ENCODE data around the gene MLLT1.

MLLT1 gene

GRCh38 chr19:6229951-6230712, 49.6 kb downstream of the MLLT1 start:
- no peak for TF ChIP-seq FOXP2 (optimal IDR thresholded peaks at IDR 0.05; ENCODE audit: borderline replicate concordance, extremely low read depth, extremely low read length, insufficient read depth)
- no peak for TF ChIP-seq REST (IDR thresholded peaks at IDR 0.05; ENCODE audit: insufficient read depth in 1 of 2, low read depth in 2 of 2, low read length in 2 of 2)
- no peak for TF ChIP-seq TAF1 (IDR thresholded peaks at IDR 0.05; ENCODE audit: borderline replicate concordance, insufficient read depth, low read length)
- TF ChIP-seq SIN3A (IDR thresholded peaks at IDR 0.05; ENCODE audit: borderline replicate concordance, insufficient read depth, low read length), result no peak
- TF ChIP-seq POLR2AphosphoS5 (IDR thresholded peaks at IDR 0.05; ENCODE audit: low read depth, low read length), result no peak

- TF ChIP-seq FOXP2 (optimal IDR thresholded peaks at IDR 0.05; ENCODE audit: borderline replicate concordance, extremely low read depth, extremely low read length, insufficient read depth) (no peak), SIN3A (IDR thresholded peaks at IDR 0.05; ENCODE audit: borderline replicate concordance, insufficient read depth, low read length) (no peak), REST (IDR thresholded peaks at IDR 0.05; ENCODE audit: insufficient read depth in 1 of 2, low read depth in 2 of 2, low read length in 2 of 2) (no peak), POLR2AphosphoS5 (IDR thresholded peaks at IDR 0.05; ENCODE audit: low read depth, low read length) (no peak), TAF1 (IDR thresholded peaks at IDR 0.05; ENCODE audit: borderline replicate concordance, insufficient read depth, low read length) (no peak)
Measured at GRCh38 chr19:6229216-6229913, 50.4 kb downstream of the MLLT1 start.

- TF ChIP-seq REST (IDR thresholded peaks at IDR 0.05; ENCODE audit: insufficient read depth in 1 of 2, low read depth in 2 of 2, low read length in 2 of 2) (no peak), POLR2AphosphoS5 (IDR thresholded peaks at IDR 0.05; ENCODE audit: low read depth, low read length) (no peak), FOXP2 (optimal IDR thresholded peaks at IDR 0.05; ENCODE audit: borderline replicate concordance, extremely low read depth, extremely low read length, insufficient read depth) (no peak), SIN3A (IDR thresholded peaks at IDR 0.05; ENCODE audit: borderline replicate concordance, insufficient read depth, low read length) (no peak), TAF1 (IDR thresholded peaks at IDR 0.05; ENCODE audit: borderline replicate concordance, insufficient read depth, low read length) (no peak)
Measured at GRCh38 chr19:6228551-6229215, 51.1 kb downstream of the MLLT1 start.

- TF ChIP-seq REST (IDR thresholded peaks at IDR 0.05; ENCODE audit: insufficient read depth in 1 of 2, low read depth in 2 of 2, low read length in 2 of 2) (no peak), POLR2AphosphoS5 (IDR thresholded peaks at IDR 0.05; ENCODE audit: low read depth, low read length) (no peak), FOXP2 (optimal IDR thresholded peaks at IDR 0.05; ENCODE audit: borderline replicate concordance, extremely low read depth, extremely low read length, insufficient read depth) (no peak), TAF1 (IDR thresholded peaks at IDR 0.05; ENCODE audit: borderline replicate concordance, insufficient read depth, low read length) (no peak), SIN3A (IDR thresholded peaks at IDR 0.05; ENCODE audit: borderline replicate concordance, insufficient read depth, low read length) (no peak)
Measured at GRCh38 chr19:6227936-6228325, 51.8 kb downstream of the MLLT1 start.
